Daoy (cell line): ENCODE results near the gene KHSRP. TPM values are rescaled to one million over a fixed set of nuclear protein-coding genes. Genes with fewer than 3 reads are reported as not detected.

Experiments
- total RNA-seq: library from RNA; depleted of rRNA; stranded (reverse); fragments of >200 nt; shearing (Covaris generic); gene quantifications from 2 replicates; pipeline ENCODE4 v1.2.3, GENCODE V29; 2014; rRNA removed

KHSRP gene
- total RNA-seq, 1 experiment from 2014 or later = 84.9 TPM

Other genes with a start within 250 kb of the KHSRP start
- gene MLLT1, start 144.8 kb downstream of the KHSRP start, total RNA-seq = 8.0 and 15.4 TPM in 2 replicates
- gene ACER1, start 91.2 kb downstream of the KHSRP start, total RNA-seq = not detected in 2 replicates
- 108 and 135 TPM in 2 replicates for gene CLPP, start 63.3 kb downstream of the KHSRP start, total RNA-seq
- 35.7 and 36.1 TPM in 2 replicates for gene ALKBH7, start 52.0 kb downstream of the KHSRP start, total RNA-seq
- 1.1 and 1.6 TPM in 2 replicates for gene PSPN, start 48.9 kb downstream of the KHSRP start, total RNA-seq
- 57.5 and 82.3 TPM in 2 replicates for gene GTF2F1, start 31.6 kb downstream of the KHSRP start, total RNA-seq
- not detected in 2 replicates for gene SLC25A41, start 9.0 kb upstream of the KHSRP start, total RNA-seq
- gene SLC25A23, start 35.0 kb upstream of the KHSRP start, total RNA-seq = 18.1 and 23.1 TPM in 2 replicates
- gene CRB3, start 39.5 kb upstream of the KHSRP start, total RNA-seq = not detected in 2 replicates
- gene DENND1C, start 57.0 kb upstream of the KHSRP start, total RNA-seq = not detected in 2 replicates
- 0.17 and 0.65 TPM in 2 replicates for gene TUBB4A, start 77.5 kb upstream of the KHSRP start, total RNA-seq
- 12.0 and 13.8 TPM in 2 replicates for gene TNFSF9, start 106.2 kb upstream of the KHSRP start, total RNA-seq
- 62.8 and 65.4 TPM in 2 replicates for gene CD70, start 166.3 kb upstream of the KHSRP start, total RNA-seq
- 0.33 TPM in 1 of 2 replicates, not detected in the other for gene TNFSF14, start 245.3 kb upstream of the KHSRP start, total RNA-seq